ENCODE data around the gene DPYSL5.

The DPYSL5 gene

GRCh38 chr2:26846334-26847306 lies 1.3 kb upstream of the DPYSL5 start:
- DNase-seq (ENCODE audit: low spot score), result peak; percentile 84

GRCh38 chr2:26847307-26847654 lies 651 bp upstream of the DPYSL5 start:
- DNase-seq (ENCODE audit: low spot score), result no peak

GRCh38 chr2:26848336-26849055 lies 564 bp downstream of the DPYSL5 start:
- no peak for DNase-seq (ENCODE audit: low spot score)

- no peak for DNase-seq (ENCODE audit: low spot score)
These were observed 1.4 kb downstream of the DPYSL5 start for GRCh38 chr2:26849056-26849999.

GRCh38 chr2:26850000-26850431 lies 2.1 kb downstream of the DPYSL5 start:
- DNase-seq (ENCODE audit: low spot score), result no peak

- DNase-seq (ENCODE audit: low spot score), result no peak
These were observed 2.6 kb downstream of the DPYSL5 start for GRCh38 chr2:26850505-26850904.

GRCh38 chr2:26852405-26853306 lies 4.7 kb downstream of the DPYSL5 start:
- DNase-seq (ENCODE audit: low spot score), result no peak

- DNase-seq (ENCODE audit: low spot score), result no peak
These were observed 5.8 kb downstream of the DPYSL5 start for GRCh38 chr2:26853751-26854150.

GRCh38 chr2:26854283-26854827 lies 6.4 kb downstream of the DPYSL5 start:
- DNase-seq (ENCODE audit: low spot score), result no peak

GRCh38 chr2:26855466-26855865 lies 7.5 kb downstream of the DPYSL5 start:
- DNase-seq (ENCODE audit: low spot score), result no peak

- no peak for DNase-seq (ENCODE audit: low spot score)
These were observed 11.7 kb downstream of the DPYSL5 start for GRCh38 chr2:26859622-26860021.

- no peak for DNase-seq (ENCODE audit: low spot score)
These were observed 12.4 kb downstream of the DPYSL5 start for GRCh38 chr2:26860211-26860850.

GRCh38 chr2:26861610-26862224 lies 13.8 kb downstream of the DPYSL5 start:
- DNase-seq (ENCODE audit: low spot score), result no peak

- DNase-seq (ENCODE audit: low spot score), result no peak
These were observed 16.3 kb downstream of the DPYSL5 start for GRCh38 chr2:26864226-26864625.

GRCh38 chr2:26864646-26865045 lies 16.7 kb downstream of the DPYSL5 start:
- DNase-seq (ENCODE audit: low spot score), result no peak

GRCh38 chr2:26870585-26871095 lies 22.7 kb downstream of the DPYSL5 start:
- DNase-seq (ENCODE audit: low spot score), result no peak

- DNase-seq (ENCODE audit: low spot score), result no peak
These were observed 25.5 kb downstream of the DPYSL5 start for GRCh38 chr2:26873286-26873983.

- no peak for DNase-seq (ENCODE audit: low spot score)
These were observed 26.6 kb downstream of the DPYSL5 start for GRCh38 chr2:26874514-26874913.

Data from RKO (cell line).